Osteoblast (primary cell): Measurements from ENCODE around the gene TRMT10B. TPM values are rescaled to one million over a fixed set of nuclear protein-coding genes. Genes with fewer than 3 reads are reported as not detected.

ENCODE experiments used
- DNase-seq: peaks from one replicate; pipeline ENCODE4 v3.0.0; 2011; ENCODE audit warnings: low spot score, mixed read lengths; ENCODE audit not compliant: insufficient read length; ENCODE audit errors: missing footprints
- H2AFZ ChIP-seq: 2 replicates; pipeline ENCODE4 v1.6.0; 2011; ENCODE audit warnings: mild to moderate bottlenecking, low read length
- H3K27ac ChIP-seq: 2 replicates; pipeline ENCODE4 v1.5.1; 2011; ENCODE audit warnings: mild to moderate bottlenecking, low read depth, low read length, moderate library complexity
- H3K27me3 ChIP-seq: 2 replicates; pipeline ENCODE4 v1.6.0; 2012; ENCODE audit warnings: mild to moderate bottlenecking, control low read depth, inconsistent platforms, low read length, moderate library complexity; ENCODE audit not compliant: insufficient read depth
- H3K36me3 ChIP-seq: 2 replicates; pipeline ENCODE4 v1.5.1; 2011; ENCODE audit warnings: mild to moderate bottlenecking, low read length, control low read depth, moderate library complexity; ENCODE audit not compliant: insufficient read depth
- H3K4me1 ChIP-seq: 2 replicates; pipeline ENCODE4 v1.5.1; 2011; ENCODE audit warnings: mild to moderate bottlenecking, low read length, control low read depth, moderate library complexity; ENCODE audit not compliant: insufficient read depth
- H3K4me2 ChIP-seq: 2 replicates; pipeline ENCODE4 v1.6.0; 2011; ENCODE audit warnings: mild to moderate bottlenecking, low read length; ENCODE audit not compliant: insufficient read depth
- H3K4me3 ChIP-seq: fragments of 200-600 bp; sonication (generic); 3 replicates; pipeline ENCODE4 v1.5.1; 2012; ENCODE audit warnings: mild to moderate bottlenecking, low read length, inconsistent platforms; ENCODE audit not compliant: insufficient read depth
- H3K79me2 ChIP-seq: 2 replicates; pipeline ENCODE4 v1.6.0; 2012; ENCODE audit warnings: mild to moderate bottlenecking, low read length, control low read depth, inconsistent platforms; ENCODE audit not compliant: insufficient read depth
- H3K9me3 ChIP-seq: 2 replicates; pipeline ENCODE4 v1.5.1; 2011; ENCODE audit warnings: low read depth, low read length, control low read depth
- H4K20me1 ChIP-seq: 2 replicates; pipeline ENCODE4 v1.6.0; 2012; ENCODE audit warnings: mild to moderate bottlenecking, low read length, control low read depth; ENCODE audit not compliant: insufficient read depth
- total RNA-seq: library from RNA; depleted of rRNA; stranded (reverse); fragments of >200 nt; gene quantifications from 2 replicates; pipeline ENCODE4 v1.2.3, GENCODE V29; 2012
- TF ChIP-seq, protein P1 (sequence below): IDR thresholded peaks from 2 replicates; pipeline ENCODE4 v1.5.1; 2011; ENCODE audit warnings: mild to moderate bottlenecking, low read depth, low read length, moderate library complexity; ENCODE audit errors: extremely low read depth

Gene TRMT10B, protein sequence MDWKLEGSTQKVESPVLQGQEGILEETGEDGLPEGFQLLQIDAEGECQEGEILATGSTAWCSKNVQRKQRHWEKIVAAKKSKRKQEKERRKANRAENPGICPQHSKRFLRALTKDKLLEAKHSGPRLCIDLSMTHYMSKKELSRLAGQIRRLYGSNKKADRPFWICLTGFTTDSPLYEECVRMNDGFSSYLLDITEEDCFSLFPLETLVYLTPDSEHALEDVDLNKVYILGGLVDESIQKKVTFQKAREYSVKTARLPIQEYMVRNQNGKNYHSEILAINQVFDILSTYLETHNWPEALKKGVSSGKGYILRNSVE
- total RNA-seq = 2.9 and 3.3 TPM in 2 replicates

DNA sequence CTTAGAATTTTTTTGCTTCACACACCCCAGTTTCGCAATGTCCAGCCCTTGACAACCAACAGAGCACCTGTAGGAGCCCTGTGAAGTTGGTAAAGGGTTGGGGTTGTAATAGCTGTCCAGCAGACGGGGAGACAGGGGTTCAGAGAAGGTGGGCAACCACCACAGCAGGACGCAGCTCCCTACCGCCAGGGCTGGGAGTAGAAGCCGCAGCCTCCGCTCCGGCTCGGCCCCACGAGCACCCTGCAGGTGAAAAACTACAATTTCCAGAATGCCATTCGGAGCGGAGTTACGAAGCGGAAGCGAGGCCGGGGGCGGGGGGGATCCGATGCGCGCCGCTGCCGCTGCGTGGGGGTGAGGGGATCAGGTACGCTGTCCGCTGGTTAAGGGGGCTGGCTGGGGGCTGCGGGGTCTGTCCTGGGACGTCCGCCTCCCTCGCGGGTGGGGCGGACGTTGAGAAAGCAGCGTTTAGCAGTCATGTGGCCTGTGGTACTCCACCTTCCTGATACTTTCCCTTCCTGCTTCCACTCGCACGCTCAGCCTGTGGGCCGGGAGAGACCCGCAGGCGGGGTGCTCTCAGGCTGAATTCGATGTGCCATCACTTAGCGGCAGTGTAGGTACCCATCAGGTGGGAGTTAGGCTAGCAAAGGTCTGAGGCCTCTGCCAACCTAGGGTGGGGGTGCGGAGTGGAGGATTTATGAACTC is at the start of gene TRMT10B:
Gene TRMT10B (plus strand): TSS at position 317 of the 702 bp plus-strand sequence. CDS start 8,127 bp downstream, outside the sequence.
- Histone ChIP-seq H3K4me1 (peaks cover 10% of the 10 kb centered on the region), H3K4me3 (peak within 1 kb of the TSS; percentile 94), H3K36me3 (no peaks in the 10 kb centered on the region), H3K27ac (peak within 1 kb of the TSS; percentile 83), H3K4me2 (peak within 1 kb of the TSS; percentile 95), H3K79me2 (peaks cover 12% of the 10 kb centered on the region), H3K9me3 (no peaks in the 10 kb centered on the region), H4K20me1 (no peaks in the 10 kb centered on the region), H2AFZ (peak within 1 kb of the TSS; percentile 98), H3K27me3 (no peaks in the 10 kb centered on the region)
- TF ChIP-seq, protein P1, sequence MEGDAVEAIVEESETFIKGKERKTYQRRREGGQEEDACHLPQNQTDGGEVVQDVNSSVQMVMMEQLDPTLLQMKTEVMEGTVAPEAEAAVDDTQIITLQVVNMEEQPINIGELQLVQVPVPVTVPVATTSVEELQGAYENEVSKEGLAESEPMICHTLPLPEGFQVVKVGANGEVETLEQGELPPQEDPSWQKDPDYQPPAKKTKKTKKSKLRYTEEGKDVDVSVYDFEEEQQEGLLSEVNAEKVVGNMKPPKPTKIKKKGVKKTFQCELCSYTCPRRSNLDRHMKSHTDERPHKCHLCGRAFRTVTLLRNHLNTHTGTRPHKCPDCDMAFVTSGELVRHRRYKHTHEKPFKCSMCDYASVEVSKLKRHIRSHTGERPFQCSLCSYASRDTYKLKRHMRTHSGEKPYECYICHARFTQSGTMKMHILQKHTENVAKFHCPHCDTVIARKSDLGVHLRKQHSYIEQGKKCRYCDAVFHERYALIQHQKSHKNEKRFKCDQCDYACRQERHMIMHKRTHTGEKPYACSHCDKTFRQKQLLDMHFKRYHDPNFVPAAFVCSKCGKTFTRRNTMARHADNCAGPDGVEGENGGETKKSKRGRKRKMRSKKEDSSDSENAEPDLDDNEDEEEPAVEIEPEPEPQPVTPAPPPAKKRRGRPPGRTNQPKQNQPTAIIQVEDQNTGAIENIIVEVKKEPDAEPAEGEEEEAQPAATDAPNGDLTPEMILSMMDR = no peak
- peak; percentile 98 for DNase-seq

DNA sequence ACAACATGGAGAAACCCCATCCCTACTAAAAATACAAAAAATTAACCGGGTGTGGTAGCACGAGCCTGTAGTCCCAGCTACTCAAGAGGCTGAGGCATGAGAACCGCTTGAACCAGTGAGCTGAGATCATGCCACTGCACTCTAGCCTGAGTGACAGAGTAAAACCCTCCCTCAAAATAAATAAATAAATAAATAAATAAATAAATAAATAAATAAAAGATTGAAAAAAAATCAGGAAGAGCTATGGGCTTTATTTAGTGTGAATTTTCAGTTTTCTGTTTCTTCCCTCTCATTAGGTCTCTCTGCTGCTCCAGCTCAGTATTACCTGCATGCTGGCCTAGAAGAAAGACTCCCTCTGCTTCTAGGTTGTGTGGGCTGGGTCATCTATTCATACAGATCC is 47.8 kb upstream of the TRMT10B start:
- no peak for DNase-seq
- Histone ChIP-seq H3K4me3 (no peak overlapping the region), H2AFZ (no peak overlapping the region), H3K4me2 (no peak overlapping the region), H3K79me2 (no peaks in the 10 kb centered on the region), H3K9me3 (no peaks in the 10 kb centered on the region), H3K27me3 (peaks cover 38% of the 10 kb centered on the region), H3K27ac (no peak overlapping the region), H4K20me1 (no peaks in the 10 kb centered on the region), H3K4me1 (no peaks in the 10 kb centered on the region), H3K36me3 (no peaks in the 10 kb centered on the region)
- TF ChIP-seq, protein P1 = no peak

DNA sequence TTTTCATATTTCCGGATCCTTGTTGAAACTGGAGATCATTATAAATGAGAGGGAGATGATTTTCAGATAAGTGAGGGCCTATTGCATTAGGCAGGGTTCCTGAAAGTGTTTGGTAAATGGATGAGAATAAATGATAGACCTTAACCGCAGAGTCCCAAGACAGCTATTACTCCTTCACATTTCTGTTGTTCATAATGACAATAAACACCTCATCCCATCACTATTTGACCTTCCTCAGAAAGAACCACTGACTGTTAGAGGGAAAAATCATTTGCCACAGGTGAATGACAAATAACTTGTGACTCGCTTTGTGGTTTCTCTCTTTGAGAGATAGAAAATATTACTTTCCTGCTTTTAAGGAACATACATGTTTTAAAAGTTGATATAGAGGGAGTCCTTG is 47.3 kb upstream of the TRMT10B start:
- no peaks in the 10 kb centered on the region for H3K36me3 ChIP-seq
- no peak overlapping the region for H2AFZ ChIP-seq
- H3K27ac ChIP-seq = no peak overlapping the region
- H3K4me2 ChIP-seq = no peak overlapping the region
- no peaks in the 10 kb centered on the region for H3K9me3 ChIP-seq
- no peaks in the 10 kb centered on the region for H4K20me1 ChIP-seq
- TF ChIP-seq, protein P1 = no peak
- no peaks in the 10 kb centered on the region for H3K4me1 ChIP-seq
- no peaks in the 10 kb centered on the region for H3K79me2 ChIP-seq
- H3K27me3 ChIP-seq = peaks cover 36% of the 10 kb centered on the region
- no peak for DNase-seq
- H3K4me3 ChIP-seq = no peak overlapping the region

DNA sequence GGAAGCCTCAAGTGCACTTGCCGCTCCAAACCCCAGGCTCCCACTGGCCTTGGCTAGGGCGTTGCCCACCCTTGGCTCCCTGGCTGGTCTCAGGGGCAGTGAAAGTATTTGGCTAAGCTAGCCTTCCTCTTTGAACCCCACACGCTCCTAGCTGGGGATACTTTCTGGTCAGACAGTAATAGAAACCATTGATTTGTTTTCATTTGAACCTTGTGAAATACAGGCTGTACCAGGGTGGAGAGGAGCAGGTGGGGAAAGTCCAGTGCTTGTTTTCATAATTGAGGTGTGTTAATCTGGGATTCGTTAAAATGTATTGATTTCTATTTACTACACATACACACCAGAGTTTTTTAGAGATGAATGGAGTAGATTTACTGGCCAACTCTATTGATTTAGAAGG is 45.9 kb upstream of the TRMT10B start:
- Histone ChIP-seq H3K79me2 (no peaks in the 10 kb centered on the region), H3K27ac (no peak overlapping the region), H3K4me3 (no peak overlapping the region), H3K27me3 (peaks cover 35% of the 10 kb centered on the region), H3K9me3 (no peaks in the 10 kb centered on the region), H3K4me2 (no peak overlapping the region), H3K36me3 (no peaks in the 10 kb centered on the region), H3K4me1 (no peaks in the 10 kb centered on the region), H4K20me1 (no peaks in the 10 kb centered on the region), H2AFZ (no peak overlapping the region)
- TF ChIP-seq, protein P1 = no peak
- DNase-seq = no peak
